Measurements from ENCODE around the gene SERPINB2.
"Not testable (repeated sequence)": the region's sequence is repeated elsewhere in the genome, so short reads cannot be mapped to it uniquely, and the experiment has no call there.

The SERPINB2 gene

DNA sequence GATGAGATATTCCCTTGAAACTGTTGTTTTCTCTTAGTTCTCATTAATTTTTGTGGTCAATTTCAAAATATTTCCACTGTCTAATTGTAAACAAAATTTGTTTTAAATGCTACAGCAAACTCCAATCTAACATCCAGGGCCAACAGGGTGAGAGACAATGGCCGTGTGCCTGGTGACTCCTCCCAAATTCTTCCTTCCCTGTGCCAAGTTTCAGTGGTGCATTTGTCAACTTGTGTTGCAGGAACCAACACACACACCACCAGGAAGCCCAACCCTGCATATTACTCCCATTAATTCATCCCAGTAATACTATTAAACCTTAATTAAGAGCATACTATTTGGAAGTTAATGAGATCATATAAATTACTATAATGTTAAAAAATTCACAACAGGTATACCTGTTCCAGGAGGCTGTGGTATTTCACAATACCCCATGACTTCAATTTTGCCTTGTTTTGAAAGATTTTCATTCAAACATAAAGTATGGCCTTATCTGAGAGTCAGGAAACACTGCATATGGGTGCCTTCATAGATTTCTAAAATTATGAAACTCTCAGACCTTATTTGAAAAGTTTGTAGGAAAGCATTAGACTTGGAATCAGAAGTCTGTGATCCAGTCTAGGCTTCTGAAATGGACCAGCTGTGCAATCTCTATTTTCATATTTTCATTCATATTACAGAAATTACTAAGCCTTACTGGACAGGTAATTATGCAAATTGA lies 1.1 kb downstream of the SERPINB2 start:
- no peak for DNase-seq (ENCODE audit: low read depth)

DNA sequence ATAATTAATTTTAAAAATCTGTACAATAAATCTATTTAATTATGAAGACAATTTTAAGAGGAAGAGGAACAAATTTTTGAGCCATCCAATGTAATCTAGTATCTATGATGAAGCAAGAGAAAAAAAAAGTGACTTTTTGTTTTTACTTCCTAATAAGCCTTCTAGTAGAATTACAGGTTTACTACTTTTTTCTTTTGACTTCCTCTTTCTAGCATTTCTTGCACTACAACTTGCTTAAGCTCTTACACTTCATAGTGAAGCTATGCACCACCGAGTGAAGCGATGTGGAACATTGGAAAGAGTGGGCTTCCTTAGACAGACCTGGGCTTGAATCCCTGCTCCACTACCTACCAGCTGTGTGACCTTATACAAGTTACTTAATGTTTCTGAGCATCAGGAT lies 2.1 kb downstream of the SERPINB2 start:
- no peak for DNase-seq (ENCODE audit: low read depth)

DNA sequence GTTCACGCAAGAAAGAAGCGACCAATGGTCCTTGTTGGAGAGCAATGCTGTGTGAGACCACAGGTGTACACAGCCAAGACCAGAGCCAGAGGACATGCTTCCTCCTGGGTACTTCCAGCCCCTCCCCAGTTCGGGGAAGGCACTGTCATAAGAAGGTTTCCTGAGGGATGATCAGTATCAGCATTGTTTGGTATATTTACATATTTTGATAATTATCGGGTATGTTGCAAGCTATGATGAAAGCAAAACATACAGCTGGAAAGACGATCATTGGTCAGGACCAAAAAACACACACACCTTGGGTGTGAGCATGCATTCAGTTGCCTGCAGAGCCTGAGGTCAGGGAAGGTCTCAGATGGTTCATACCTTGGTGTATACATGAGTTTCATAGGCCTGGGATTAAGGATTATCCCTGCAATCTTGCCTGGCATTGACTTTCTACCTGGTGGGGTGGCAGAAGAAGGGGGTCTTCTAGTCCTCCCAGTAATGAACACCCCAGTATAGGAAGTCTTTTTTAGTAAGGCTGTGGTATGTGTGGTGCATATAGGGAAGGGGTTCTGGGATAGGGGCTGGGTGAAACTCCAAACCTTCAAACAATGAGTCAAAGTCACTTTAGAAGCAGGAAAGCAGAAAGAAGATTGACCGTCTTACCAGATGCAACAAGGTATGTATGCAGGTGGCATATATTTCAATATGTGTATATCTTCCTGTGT lies 2.9 kb downstream of the SERPINB2 start:
- no peak for DNase-seq (ENCODE audit: low read depth)

DNA sequence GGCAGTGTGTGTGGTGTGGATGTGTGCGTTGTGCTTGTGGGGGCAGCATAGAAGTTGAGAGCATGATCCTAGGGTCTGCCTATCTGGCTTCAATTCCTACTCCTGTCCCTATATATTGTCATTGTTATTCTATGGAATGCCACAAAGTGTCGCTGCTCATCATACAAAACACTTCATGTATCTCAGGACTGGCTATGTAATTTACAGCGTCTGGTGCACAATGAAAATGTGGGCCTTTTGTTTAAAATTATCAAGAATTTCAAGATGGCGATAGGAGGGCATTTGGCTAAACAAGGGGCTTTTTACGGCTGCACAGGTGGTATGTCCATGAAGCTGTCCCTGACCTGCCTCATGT lies 3.4 kb downstream of the SERPINB2 start:
- DNase-seq (ENCODE audit: low read depth) = no peak

DNA sequence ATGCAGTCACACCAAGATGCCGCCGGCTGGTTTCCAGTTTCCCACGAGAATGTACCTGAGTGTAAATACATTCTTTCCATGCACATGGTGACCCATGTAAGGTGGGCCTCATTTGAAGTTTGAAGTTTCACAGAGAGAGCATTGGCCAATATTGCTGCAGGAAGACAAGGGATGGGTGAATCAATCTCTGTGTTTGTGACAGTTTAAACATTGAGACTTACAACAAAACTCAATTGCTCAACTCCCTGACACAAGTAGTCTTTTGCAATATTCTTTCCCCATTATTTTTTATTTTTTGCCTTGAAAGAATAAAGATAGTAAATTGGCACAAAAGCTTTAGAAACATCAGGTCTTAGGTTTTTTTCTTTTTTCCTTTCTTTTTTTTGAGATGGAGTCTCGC lies 5.1 kb downstream of the SERPINB2 start:
- DNase-seq (ENCODE audit: low read depth) = no peak

DNA sequence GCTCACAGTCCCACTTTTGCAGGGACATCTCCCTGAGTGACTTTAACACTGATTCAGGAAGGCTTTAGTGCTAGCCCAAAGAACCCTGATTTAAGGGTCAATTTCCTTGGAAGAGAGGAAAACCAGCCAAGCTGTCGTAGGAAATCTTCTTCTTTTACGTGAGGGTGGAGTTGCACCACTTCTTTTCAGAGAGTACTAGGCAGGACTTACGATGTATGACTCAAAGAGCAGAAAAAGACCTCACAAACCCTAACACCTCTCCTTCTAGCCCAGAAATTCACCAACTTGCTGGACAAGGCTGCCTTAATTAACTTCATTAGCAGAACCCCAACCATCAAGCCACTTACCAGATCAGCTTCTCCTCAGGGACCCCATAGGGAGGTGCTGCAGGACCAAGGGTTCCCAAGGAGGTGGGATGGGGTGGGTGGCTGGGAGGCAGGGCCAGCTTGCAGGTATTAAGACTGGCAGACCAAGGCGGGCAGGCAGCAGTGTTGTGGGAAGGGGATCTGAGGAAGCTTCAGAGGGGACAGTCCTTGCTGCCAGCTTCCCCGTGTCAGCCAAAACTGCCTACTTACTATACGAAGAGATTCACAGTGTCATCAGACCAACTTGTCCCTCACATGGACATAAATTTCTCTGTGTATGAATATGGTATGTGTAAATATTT lies 6.7 kb downstream of the SERPINB2 start:
- no peak for DNase-seq (ENCODE audit: low read depth)

DNA sequence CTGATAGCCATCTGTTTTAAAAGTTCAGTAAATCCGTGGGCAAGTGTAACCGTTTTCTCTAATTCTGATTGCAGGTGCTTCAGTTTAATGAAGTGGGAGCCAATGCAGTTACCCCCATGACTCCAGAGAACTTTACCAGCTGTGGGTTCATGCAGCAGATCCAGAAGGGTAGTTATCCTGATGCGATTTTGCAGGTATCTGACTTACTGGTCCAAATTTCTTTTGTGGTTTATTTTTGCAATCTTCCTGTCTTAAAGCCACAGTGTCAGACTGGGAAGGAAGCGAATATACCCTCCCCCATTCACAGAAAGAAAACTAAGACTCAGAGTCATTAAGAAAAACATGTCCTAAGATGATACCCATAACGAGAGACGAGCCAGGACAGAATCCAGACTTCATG lies 7.7 kb downstream of the SERPINB2 start:
- DNase-seq (ENCODE audit: low read depth) = no peak

DNA sequence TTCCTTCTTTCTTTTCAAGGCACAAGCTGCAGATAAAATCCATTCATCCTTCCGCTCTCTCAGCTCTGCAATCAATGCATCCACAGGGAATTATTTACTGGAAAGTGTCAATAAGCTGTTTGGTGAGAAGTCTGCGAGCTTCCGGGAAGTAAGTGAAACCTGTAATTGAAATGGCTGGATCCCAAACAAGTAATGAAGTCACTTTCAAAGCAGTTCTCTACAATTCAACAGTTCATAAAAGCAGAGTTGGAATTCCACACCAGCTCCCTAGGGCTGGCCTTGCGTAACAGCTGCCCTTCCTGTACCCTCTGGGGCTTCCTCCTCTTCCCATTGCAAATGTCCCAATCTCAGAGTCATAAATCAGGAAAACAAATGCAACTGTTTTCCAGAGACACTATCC lies 9.6 kb downstream of the SERPINB2 start:
- DNase-seq (ENCODE audit: low read depth) = no peak

DNA sequence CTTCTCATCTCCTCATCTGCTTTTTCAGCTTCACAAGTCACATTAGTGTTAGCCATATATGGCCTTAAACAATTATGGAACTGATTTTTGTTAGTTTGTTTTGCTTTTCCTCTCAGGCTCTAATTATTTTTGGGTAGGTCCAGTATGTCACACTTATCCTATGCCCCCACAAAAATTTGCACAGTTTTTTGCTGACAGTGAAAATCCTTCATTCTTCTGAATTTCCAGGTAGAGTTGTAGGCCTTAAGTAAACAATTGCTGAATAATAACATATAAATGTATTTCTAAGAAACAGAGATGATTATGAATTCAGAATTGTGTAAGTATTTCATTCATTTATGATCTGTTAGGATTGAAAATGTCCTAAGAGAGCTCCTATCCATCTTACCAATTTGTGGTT lies 11.7 kb downstream of the SERPINB2 start:
- no peak for DNase-seq (ENCODE audit: low read depth)

DNA sequence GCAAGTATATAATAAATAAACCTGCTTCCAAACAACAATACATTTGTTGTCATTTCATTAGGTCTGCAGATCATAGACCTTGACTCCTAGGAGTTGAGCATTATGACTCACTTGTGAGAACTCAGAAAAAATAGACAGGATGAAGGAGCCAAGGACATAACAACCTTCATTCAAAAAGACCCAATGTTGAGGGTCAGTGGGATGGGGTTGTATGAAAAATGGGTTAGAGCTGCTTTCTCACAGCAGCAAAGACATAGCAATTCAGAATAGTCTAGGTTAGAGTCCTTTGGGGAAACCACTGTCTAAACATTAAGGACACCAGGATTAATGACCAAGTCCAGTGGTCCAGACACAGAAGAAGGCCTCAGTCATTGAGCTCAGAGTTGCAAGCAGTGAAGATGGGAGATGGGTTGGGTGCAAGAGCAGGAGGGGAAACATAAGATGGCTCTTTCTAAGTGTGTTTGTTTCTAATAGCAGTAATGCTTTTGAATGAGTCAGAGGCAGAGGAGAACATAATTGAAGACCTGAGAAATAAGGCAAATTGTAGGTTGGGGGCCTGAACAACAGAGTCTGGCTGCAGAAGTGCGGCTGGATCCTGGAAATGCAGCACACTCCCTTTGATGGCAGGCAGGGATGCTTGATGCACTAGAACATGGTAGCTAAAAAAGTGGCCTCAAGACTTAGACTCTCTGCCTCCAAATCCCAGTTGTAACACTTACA lies 16.5 kb downstream of the SERPINB2 start:
- DNase-seq (ENCODE audit: low read depth) = no peak

DNA sequence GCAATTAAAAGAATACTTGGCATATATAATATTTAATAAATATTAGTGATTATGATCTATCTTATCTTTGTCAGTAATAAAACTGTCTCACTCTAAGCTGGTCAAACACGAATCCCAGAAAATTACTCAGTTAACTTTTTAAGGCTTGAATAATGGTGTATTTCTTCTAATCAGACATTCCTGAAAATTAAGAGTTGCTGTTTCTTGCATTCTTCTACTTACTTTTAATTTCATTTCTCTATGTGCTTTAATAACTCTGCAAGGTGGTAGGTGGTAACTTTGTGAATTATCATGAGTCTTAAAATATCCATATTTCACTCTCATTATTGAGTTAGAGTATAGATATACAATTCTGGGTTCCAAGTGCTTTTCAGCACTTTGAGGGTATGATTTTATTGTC lies 17.2 kb downstream of the SERPINB2 start:
- no peak for DNase-seq (ENCODE audit: low read depth)

DNA sequence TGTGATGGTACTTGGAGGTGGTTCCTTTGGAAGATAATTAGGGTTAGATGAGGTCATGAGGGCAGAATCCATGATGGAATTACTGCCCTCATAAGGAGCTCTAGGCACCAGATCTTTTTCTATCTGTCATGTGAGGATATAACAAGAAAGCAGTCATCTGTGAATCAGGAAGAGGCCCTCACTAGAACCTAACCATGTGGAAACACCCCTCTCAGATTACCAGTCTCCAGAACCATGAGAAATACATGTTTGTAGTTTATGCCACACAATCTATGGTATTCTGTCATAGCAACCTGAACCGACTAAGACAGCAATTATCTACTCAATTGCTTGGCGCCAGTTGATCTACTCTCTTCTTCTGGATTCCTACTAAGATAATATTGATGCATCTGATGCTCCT lies 17.9 kb downstream of the SERPINB2 start:
- DNase-seq (ENCODE audit: low read depth) = no peak

DNA sequence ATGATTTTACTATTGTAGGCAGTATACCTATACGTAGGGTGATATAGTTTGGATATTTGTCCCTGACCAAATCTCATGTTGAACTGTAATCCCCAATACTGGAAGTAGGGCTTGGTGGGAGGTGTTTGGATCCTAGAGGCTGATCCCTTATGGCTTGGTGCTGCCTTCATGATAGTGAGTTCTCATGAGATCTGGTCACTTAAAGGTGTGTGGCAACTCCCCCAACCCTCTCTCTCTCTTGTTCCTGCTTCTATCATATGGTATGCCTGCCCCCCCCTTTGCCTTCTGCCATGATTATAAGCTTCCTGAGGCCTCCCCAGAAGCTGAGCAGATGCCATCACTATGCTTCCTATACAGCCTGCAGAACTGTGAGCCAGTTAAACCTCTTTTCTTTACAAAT lies 18.6 kb downstream of the SERPINB2 start:
- no peak for DNase-seq (ENCODE audit: low read depth)

DNA sequence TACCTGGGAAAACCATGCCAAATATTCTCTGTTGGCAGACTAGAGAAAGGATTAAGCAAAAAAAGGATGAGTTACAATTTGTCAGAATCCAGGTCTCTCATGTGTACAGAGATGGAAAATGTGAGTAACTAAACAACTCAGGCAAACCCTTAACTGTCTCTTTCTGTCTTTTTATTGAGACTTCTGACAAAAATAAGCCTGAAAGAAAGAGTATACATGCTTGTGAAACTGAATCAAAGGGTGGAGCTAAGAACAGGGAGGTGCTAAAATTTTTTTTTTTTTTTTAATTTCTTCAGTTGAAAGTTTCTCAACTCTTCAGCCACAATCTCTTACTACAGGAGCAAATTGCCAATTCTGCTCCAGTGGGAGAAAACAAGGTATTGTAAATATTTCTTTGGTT lies 20.2 kb downstream of the SERPINB2 start, which contains the start of gene SERPINB10:
Gene SERPINB10 (plus strand): TSS at position 295 of the 400 bp plus-strand sequence. CDS start 7,553 bp downstream, outside the sequence.
- no peak for DNase-seq (ENCODE audit: low read depth)

DNA sequence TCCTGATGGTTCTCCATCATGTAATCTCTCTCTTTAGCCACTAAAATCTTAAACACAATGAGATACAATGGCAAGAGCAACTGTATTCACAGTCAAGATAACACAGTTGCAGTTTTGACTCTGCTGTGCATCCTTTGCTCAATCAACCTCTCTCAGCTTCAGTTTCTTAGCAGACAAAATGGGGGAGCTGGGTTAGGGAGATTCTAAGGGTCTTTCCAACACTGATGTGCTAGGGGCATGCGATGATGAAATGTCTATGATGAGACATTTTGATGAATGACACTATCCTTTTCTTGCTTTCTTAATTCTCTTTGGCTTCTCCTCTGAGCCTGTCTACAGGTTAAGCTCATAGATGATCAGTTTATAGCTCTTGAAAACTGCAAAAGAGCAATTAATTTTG lies 21.4 kb downstream of the SERPINB2 start:
- no peak for DNase-seq (ENCODE audit: low read depth)

DNA sequence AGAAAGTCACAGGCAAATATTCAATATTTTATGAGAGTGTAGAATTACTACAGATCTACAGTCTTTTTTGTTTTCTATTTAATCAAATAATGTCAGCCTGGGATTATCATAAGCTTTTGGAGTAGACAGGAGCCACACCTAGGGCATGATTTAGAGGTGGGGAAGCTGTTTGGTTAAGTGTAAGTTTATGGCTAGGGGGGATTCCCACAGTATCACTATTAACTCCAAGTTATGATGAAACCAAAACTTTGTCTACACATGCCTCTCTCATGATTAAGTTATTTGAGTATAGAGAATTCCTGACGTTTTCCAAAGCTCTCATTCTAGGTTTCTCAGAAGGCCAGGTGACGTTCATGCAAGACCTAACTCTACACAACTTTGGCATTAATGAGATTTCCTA lies 22.4 kb downstream of the SERPINB2 start:
- DNase-seq (ENCODE audit: low read depth) = no peak

DNA sequence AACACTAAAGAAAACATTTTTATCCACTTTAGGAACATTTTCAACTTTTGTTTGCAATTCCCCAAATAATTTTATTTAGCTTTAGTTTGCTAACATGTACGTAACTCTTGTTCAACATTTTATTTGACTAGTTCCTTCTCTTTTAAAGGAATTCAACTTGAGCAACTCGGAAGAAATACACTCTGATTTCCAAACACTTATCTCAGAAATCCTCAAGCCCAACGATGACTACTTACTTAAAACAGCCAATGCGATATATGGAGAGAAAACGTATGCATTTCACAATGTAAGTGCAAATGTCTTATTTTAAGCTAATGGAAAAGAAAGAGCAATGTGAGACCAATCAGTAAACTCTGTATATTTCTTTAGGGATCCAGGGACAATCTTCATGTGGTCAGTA lies 30.3 kb downstream of the SERPINB2 start:
- no peak for DNase-seq (ENCODE audit: low read depth)

DNA sequence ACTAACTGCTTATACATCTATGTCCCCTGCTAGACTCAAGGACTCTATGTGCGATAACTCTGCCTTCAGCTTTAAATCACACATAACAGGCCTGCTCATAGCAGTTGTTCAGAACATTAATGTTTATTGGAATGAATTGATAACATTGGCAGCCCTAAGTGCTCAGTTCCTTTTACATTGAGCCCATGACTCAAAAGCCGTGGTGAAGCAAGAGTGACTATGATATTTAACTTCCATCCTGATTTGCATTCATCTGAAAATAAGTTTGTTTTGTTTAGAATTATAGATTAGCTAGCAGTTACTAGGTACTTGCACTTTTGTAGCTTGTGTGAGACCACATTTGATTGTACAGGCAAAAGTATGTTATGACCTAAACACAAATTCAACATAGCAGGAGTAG lies 34.5 kb downstream of the SERPINB2 start:
- DNase-seq (ENCODE audit: low read depth) = no peak

DNA sequence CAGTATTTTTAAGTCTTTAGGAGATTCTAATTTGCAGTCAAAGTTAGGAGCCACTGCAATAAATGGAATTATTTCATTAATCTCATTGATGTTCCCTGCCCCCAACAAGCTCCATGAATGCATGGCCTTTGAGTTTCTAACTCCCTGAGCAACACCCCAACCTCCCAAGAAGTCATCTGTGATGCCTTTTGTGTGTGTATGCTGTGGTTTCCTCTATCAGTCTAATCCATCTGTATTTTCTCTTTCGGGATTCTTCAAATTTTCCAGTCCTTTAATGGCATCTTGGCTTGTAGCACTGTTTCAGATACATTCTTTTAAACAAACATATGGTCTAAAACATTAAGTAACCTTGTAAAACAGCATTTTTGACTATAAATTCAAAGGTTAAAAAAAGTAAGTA lies 37.0 kb downstream of the SERPINB2 start:
- no peak for DNase-seq (ENCODE audit: low read depth)

DNA sequence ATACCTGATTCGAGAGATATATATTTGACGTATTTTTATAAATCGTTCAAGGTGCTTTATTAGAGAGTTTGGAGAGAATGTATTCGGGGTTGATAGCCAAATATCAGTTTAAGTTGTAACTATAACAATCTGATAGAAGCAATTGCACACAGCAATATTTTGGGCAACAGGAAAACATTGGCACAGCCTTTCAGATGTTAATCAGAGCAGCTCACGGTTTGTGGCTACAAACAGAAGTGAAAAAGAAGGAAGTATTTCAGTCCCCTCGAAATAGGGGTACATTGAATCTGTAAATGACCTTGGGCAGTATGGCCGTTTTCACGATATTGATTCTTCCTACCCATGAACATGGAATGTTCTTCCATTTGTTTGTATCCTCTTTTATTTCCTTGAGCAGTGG lies 40.8 kb downstream of the SERPINB2 start:
- DNase-seq (ENCODE audit: low read depth) = no peak

DNA sequence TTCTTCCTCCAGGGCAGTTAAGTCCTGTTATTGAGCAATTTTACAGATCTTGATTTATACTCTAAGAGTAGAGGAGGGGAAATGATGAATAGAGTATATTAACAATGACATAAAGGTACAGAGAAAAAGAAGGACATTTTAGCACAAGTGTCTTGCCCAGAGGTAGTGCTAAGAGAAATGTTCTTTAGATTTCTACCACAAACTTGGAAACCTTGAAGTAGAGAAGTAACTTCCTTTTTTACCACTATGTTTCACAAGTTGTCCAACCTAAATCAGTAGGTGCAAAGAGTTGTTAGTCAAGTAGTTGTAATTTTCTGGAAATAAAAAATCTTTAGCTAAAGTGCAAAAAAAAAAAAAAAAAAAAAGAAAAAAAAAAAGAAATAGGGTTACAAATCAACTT lies 41.9 kb downstream of the SERPINB2 start:
- not testable (repeated sequence) for DNase-seq (ENCODE audit: low read depth)

DNA sequence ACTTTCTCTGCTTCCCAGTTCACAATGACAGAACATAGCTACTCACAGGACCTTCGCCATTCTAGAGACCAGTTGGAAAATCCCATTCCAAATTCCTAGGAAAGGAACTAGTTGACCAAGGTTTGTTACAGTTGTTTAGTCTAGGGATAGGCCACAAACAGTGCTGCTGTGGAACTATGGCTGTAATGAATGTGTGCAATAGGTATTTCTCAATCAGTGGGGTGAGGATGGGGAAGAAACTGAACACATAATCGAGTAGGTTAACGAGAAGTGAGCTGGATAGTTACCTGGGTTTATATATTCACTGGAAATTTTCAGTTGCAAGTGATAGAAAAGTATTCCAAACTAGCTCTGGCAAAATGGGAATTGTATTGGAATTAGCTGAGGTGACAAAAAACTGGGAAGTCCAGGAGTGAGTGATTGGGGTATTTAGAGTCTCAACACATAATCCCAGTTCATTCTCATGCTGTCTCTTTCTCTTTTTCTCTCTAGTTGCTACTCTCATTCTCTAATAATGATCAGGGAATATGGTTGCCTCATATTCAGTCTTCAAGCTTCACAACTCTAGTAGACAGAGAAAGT lies 43.4 kb downstream of the SERPINB2 start:
- DNase-seq (ENCODE audit: low read depth) = no peak
